Caco-2 (cell line): ENCODE measurements around the gene KCNQ5. TPM values are rescaled to one million over a fixed set of nuclear protein-coding genes. Genes with fewer than 3 reads are reported as not detected.

Experiments
- BruUV-seq: library from RNA; stranded (reverse); fragments of 400-500 nt; replicated peaks from 2 replicates; lab custom pipeline; 2021; lab: Mats Ljungman, UMichigan
- CTCF ChIA-PET: fragments of 300-600 bp; sonication (Branson Sonifier 250); formaldehyde crosslinking; loops from one replicate; lab custom pipeline; 2022; ENCODE audit warnings: antibody characterized with exemption; lab: Charles Lee
- POLR2A ChIA-PET: fragments of 300-600 bp; sonication (Branson Sonifier 250); formaldehyde crosslinking; loops from one replicate; lab custom pipeline; 2022; ENCODE audit warnings: antibody characterized with exemption; lab: Charles Lee
- DNase-seq, 2 experiments: peaks; one replicate each; pipeline versions ENCODE4 v3.0.0 to v3.0.0-alpha.2; 2020 to 2022
- H3K27me3 ChIP-seq: replicated peaks from 2 replicates; pipeline ENCODE4 v1.6.0; 2011; ENCODE audit warnings: low read length; ENCODE audit not compliant: control insufficient read depth, insufficient read depth
- H3K36me3 ChIP-seq: 2 replicates; pipeline ENCODE4 v1.5.1; 2011; ENCODE audit warnings: low read length; ENCODE audit not compliant: control insufficient read depth, insufficient read depth
- H3K4me1 ChIP-seq: fragments of 250-450 bp; sonication (Bioruptor Pico); 2 replicates; pipeline ENCODE4 v1.5.1; 2020; ENCODE audit warnings: mild to moderate bottlenecking
- H3K4me3 ChIP-seq: 2 replicates; pipeline ENCODE4 v1.5.1; 2011; ENCODE audit warnings: low read depth, mild to moderate bottlenecking, control low read depth, low read length
- H3K9me3 ChIP-seq: fragments of 250-450 bp; sonication (Bioruptor Pico); 2 replicates; pipeline ENCODE4 v1.5.1; 2020; ENCODE audit warnings: mild to moderate bottlenecking, moderate library complexity
- H3K27ac Mint-ChIP-seq: one replicate; pipeline ENCODE4 v1.8.0; 2022; ENCODE audit warnings: mixed read lengths; ENCODE audit not compliant: unreplicated experiment
- H3K27me3 Mint-ChIP-seq: one replicate; pipeline ENCODE4 v1.8.0; 2022; ENCODE audit warnings: mixed read lengths; ENCODE audit not compliant: insufficient read depth, unreplicated experiment
- H3K36me3 Mint-ChIP-seq: one replicate; pipeline ENCODE4 v1.8.0; 2022; ENCODE audit warnings: mild to moderate bottlenecking, mixed read lengths; ENCODE audit not compliant: insufficient read depth, unreplicated experiment
- H3K4me1 Mint-ChIP-seq: one replicate; pipeline ENCODE4 v1.8.0; 2022; ENCODE audit warnings: low read depth, mixed read lengths; ENCODE audit not compliant: unreplicated experiment
- H3K4me3 Mint-ChIP-seq: one replicate; pipeline ENCODE4 v1.8.0; 2022; ENCODE audit warnings: mild to moderate bottlenecking, moderate library complexity, mixed read lengths; ENCODE audit not compliant: unreplicated experiment
- H3K9me3 Mint-ChIP-seq: one replicate; pipeline ENCODE4 v1.8.0; 2022; ENCODE audit warnings: mixed read lengths; ENCODE audit not compliant: unreplicated experiment
- intact Hi-C: fragments of 100-400 bp; cut with micrococcal nuclease; formaldehyde crosslinking; loops from one replicate; pipeline ENCODE4 v1.10.0; 2022; ENCODE audit not compliant: unreplicated experiment
- total RNA-seq: library from RNA; stranded (reverse); gene quantifications from 2 replicates; pipeline ENCODE4 v1.2.3, GENCODE V29; 2022
- TF ChIP-seq, protein P1 (sequence below), 2 experiments: fragments of 200-600 bp in 1 of 2; IDR thresholded peaks; 1 replicate in 1 of 2; 2 replicates in 1 of 2; pipeline versions ENCODE4 v1.5.1 to v1.8.0; 2011 to 2022; ENCODE audit warnings: antibody characterized with exemption in 1 of 2, control low read depth in 1 of 2, inconsistent platforms in 1 of 2, low read depth in 1 of 2, low read length in 1 of 2, mild to moderate bottlenecking in 1 of 2, moderate library complexity in 1 of 2; ENCODE audit not compliant: insufficient read depth in 1 of 2, severe bottlenecking in 1 of 2, unreplicated experiment in 1 of 2

KCNQ5 gene
- total RNA-seq, 1 experiment from 2014 or later = 0.20 TPM

DNA sequence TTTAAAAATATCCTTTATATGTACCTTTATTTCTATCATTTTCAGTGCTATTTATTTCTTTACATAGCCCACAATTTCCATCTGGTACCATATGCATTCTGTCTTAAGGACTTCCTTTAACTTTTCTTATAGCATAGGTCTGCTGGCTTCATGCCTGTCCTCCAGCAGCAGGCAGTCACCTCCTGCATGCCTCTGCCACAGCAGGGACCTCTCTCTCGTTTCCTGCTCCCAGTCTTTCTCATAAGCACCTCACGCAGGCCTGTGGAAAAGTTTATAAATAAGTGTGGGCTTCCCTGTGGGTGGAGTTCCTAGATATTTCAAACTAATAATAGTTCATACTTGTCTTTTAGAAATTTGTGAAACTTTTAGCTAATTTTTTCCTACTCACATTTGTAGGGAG lies 133.9 kb downstream of the KCNQ5 start:
- Mint-ChIP-seq H3K4me1 (no peaks in the 10 kb centered on the region), H3K4me3 (no peak overlapping the region), H3K9me3 (no peaks in the 10 kb centered on the region), H3K27ac (no peak overlapping the region), H3K27me3 (peaks cover 15% of the 10 kb centered on the region), H3K36me3 (no peaks in the 10 kb centered on the region)
- Histone ChIP-seq H3K36me3 (no peaks in the 10 kb centered on the region), H3K4me3 (no peak overlapping the region), H3K4me1 (no peaks in the 10 kb centered on the region), H3K9me3 (no peaks in the 10 kb centered on the region), H3K27me3 (no peaks in the 10 kb centered on the region)
- TF ChIP-seq, protein P1, sequence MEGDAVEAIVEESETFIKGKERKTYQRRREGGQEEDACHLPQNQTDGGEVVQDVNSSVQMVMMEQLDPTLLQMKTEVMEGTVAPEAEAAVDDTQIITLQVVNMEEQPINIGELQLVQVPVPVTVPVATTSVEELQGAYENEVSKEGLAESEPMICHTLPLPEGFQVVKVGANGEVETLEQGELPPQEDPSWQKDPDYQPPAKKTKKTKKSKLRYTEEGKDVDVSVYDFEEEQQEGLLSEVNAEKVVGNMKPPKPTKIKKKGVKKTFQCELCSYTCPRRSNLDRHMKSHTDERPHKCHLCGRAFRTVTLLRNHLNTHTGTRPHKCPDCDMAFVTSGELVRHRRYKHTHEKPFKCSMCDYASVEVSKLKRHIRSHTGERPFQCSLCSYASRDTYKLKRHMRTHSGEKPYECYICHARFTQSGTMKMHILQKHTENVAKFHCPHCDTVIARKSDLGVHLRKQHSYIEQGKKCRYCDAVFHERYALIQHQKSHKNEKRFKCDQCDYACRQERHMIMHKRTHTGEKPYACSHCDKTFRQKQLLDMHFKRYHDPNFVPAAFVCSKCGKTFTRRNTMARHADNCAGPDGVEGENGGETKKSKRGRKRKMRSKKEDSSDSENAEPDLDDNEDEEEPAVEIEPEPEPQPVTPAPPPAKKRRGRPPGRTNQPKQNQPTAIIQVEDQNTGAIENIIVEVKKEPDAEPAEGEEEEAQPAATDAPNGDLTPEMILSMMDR (IDR thresholded peaks at IDR 0.05; ENCODE audit: insufficient read depth in 1 of 2, low read depth in 1 of 2, low read length in 1 of 2, severe bottlenecking in 1 of 2, unreplicated experiment in 1 of 2) = no peak
- POLR2A ChIA-PET = no interaction called here
- DNase-seq = no peak
- CTCF ChIA-PET = no interaction called here
- no TSS peak for BruUV-seq
- intact Hi-C loops = no loop called here

DNA sequence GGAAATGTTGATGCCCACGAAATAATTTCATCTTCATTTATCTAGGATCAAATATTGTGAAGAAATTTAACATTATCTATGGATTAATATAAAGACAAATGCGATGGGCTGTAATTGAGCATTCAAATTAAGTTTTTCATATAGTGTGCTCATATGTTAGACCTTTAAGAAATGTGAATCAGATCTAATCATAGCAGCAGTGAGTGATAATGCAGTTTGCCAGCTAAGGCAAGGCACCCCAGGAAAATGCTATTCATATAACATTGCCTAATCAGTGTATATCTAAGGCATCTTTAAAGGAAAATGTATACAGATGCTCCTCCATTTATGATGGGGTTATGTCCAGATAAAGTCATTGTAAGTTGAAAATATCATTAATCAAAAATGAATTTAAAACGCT lies 135.2 kb downstream of the KCNQ5 start:
- H3K4me1 Mint-ChIP-seq = no peaks in the 10 kb centered on the region
- Histone ChIP-seq H3K27me3 (no peaks in the 10 kb centered on the region), H3K4me1 (no peaks in the 10 kb centered on the region), H3K4me3 (no peak overlapping the region), H3K36me3 (no peaks in the 10 kb centered on the region), H3K9me3 (no peaks in the 10 kb centered on the region)
- intact Hi-C loops = no loop called here
- CTCF ChIA-PET = no interaction called here
- H3K27me3 Mint-ChIP-seq = peaks cover 12% of the 10 kb centered on the region
- no peak for DNase-seq
- POLR2A ChIA-PET = no interaction called here
- TF ChIP-seq, protein P1 (IDR thresholded peaks at IDR 0.05; ENCODE audit: insufficient read depth in 1 of 2, low read depth in 1 of 2, low read length in 1 of 2, severe bottlenecking in 1 of 2, unreplicated experiment in 1 of 2) = no peak
- no TSS peak for BruUV-seq
- no peaks in the 10 kb centered on the region for H3K9me3 Mint-ChIP-seq
- no peak overlapping the region for H3K27ac Mint-ChIP-seq
- no peak overlapping the region for H3K4me3 Mint-ChIP-seq
- H3K36me3 Mint-ChIP-seq = no peaks in the 10 kb centered on the region

DNA sequence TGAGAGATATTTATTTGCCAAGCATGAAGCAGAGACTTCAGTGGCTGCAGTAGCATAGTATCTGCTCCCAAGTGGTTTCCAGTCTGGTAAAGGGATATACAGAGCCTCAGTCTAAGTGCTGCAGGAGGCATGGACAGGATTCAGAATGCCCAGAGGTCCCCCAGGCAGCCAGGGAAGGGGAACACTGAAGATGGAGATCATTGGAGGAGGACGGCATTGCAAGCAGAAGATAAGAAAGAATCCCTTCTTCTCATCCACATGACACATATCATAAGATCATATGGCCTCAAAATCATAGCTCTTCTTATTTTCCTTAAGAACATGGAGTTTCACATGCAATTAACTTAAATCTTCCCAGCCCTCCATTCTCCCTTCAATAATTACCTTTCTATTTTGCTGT lies 136.1 kb downstream of the KCNQ5 start:
- no peaks in the 10 kb centered on the region for H3K36me3 Mint-ChIP-seq
- H3K9me3 Mint-ChIP-seq = no peaks in the 10 kb centered on the region
- H3K27ac Mint-ChIP-seq = no peak overlapping the region
- Histone ChIP-seq H3K4me1 (no peaks in the 10 kb centered on the region), H3K9me3 (no peaks in the 10 kb centered on the region), H3K36me3 (no peaks in the 10 kb centered on the region), H3K4me3 (no peak overlapping the region), H3K27me3 (no peaks in the 10 kb centered on the region)
- H3K4me3 Mint-ChIP-seq = no peak overlapping the region
- DNase-seq = no peak
- H3K27me3 Mint-ChIP-seq = peaks cover 12% of the 10 kb centered on the region
- TF ChIP-seq, protein P1 (IDR thresholded peaks at IDR 0.05; ENCODE audit: insufficient read depth in 1 of 2, low read depth in 1 of 2, low read length in 1 of 2, severe bottlenecking in 1 of 2, unreplicated experiment in 1 of 2) = no peak
- no TSS peak for BruUV-seq
- CTCF ChIA-PET = no interaction called here
- H3K4me1 Mint-ChIP-seq = no peaks in the 10 kb centered on the region
- intact Hi-C loops = no loop called here
- POLR2A ChIA-PET = no interaction called here
